Peyer's patch (tissue), 4 donors: ENCODE data around the gene ZNF846. TPM values are rescaled to one million over a fixed set of nuclear protein-coding genes. Genes with fewer than 3 reads are reported as not detected.

Experiments used
- DNase-seq, 3 donors: peaks; one replicate each; pipeline ENCODE4 v3.0.0-alpha.2; 2017 to 2019
- H3K27ac ChIP-seq, 4 donors: fragments of 200-600 bp; sonication (generic); one replicate each; pipeline ENCODE4 v1.5.1; 2016 to 2019
- H3K27me3 ChIP-seq, 2 donors: fragments of 200-600 bp; sonication (generic); one replicate each; pipeline ENCODE4 v1.5.1; 2019
- H3K36me3 ChIP-seq, 3 donors: fragments of 200-600 bp; sonication (generic); one replicate each; pipeline ENCODE4 v1.5.1; 2016 to 2019
- H3K4me1 ChIP-seq, 4 donors: fragments of 200-600 bp; sonication (generic); one replicate each; pipeline ENCODE4 v1.5.1; 2016 to 2019
- H3K4me3 ChIP-seq, 4 donors: fragments of 200-600 bp; sonication (generic); 1 replicate in 3 of 4; 2 replicates in 1 of 4; pipeline ENCODE4 v1.5.1; 2016 to 2019; ENCODE audit warnings: mild to moderate bottlenecking in 1 of 4
- H3K9me3 ChIP-seq, 4 donors: fragments of 200-600 bp; sonication (generic); one replicate each; pipeline ENCODE4 v1.5.1; 2016 to 2019; ENCODE audit warnings: mild to moderate bottlenecking in 1 of 4
- POLR2A ChIP-seq, 2 donors: fragments of 450-650 bp; IDR thresholded peaks; one replicate each; pipeline ENCODE4 v1.5.1; 2017; ENCODE audit warnings: antibody characterized with exemption in 2 of 2, mild to moderate bottlenecking in 2 of 2, moderate library complexity in 2 of 2
- total RNA-seq, 4 donors: library from RNA; depleted of rRNA; stranded (reverse); fragments of >200 nt; gene quantifications; one replicate each; pipeline ENCODE4 v1.1.0, GENCODE V29; 2016
- TF ChIP-seq, protein P1 (sequence below), 6 experiments: fragments of 450-650 bp in 4 of 6; fragments of 200-600 bp in 2 of 6; sonication (generic) in 1 of 6; IDR thresholded peaks; one replicate each; pipeline ENCODE4 v1.5.1; 2017 to 2019; ENCODE audit warnings: antibody characterized with exemption in 6 of 6, mild to moderate bottlenecking in 3 of 6, moderate library complexity in 1 of 6

The ZNF846 gene
- total RNA-seq, 4 donors from 2014 or later, result 6.8 to 20.6 (median 14.8) TPM

DNA sequence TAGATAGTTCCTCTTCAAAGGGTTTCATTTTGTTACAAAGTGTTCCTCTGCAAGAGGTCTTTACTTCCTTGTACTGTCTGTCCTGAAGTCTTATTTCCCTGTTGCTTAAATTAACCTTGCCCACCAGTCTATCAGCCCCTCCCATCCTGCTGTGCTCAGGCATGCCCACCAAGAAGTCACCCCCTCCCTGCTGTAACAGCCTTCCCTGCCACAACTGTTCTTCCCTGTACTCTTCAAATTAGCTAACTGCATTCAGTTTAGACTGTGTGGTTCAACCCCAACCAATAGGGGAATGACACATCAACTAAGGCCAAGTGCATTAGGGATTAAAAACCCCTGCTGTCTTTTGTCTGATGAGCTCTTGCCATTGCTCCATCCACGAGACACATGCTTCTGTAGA is 59.2 kb downstream of the ZNF846 start:
- Histone ChIP-seq H3K36me3 (no peaks in the 10 kb centered on the region), H3K27ac (peak overlapping the region in 1 of 4 donors; percentile 52), H3K4me3 (no peak overlapping the region), H3K4me1 (no peaks in the 10 kb centered on the region), H3K27me3 (no peaks in the 10 kb centered on the region), H3K9me3 (peaks cover 0 to 4% (median 2%) of the 10 kb centered on the region in 4 donors)
- DNase-seq, result no peak
- TF ChIP-seq, protein P1, sequence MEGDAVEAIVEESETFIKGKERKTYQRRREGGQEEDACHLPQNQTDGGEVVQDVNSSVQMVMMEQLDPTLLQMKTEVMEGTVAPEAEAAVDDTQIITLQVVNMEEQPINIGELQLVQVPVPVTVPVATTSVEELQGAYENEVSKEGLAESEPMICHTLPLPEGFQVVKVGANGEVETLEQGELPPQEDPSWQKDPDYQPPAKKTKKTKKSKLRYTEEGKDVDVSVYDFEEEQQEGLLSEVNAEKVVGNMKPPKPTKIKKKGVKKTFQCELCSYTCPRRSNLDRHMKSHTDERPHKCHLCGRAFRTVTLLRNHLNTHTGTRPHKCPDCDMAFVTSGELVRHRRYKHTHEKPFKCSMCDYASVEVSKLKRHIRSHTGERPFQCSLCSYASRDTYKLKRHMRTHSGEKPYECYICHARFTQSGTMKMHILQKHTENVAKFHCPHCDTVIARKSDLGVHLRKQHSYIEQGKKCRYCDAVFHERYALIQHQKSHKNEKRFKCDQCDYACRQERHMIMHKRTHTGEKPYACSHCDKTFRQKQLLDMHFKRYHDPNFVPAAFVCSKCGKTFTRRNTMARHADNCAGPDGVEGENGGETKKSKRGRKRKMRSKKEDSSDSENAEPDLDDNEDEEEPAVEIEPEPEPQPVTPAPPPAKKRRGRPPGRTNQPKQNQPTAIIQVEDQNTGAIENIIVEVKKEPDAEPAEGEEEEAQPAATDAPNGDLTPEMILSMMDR (IDR thresholded peaks at IDR 0.05), result no peak
- TF ChIP-seq POLR2A (IDR thresholded peaks at IDR 0.05), result no peak

DNA sequence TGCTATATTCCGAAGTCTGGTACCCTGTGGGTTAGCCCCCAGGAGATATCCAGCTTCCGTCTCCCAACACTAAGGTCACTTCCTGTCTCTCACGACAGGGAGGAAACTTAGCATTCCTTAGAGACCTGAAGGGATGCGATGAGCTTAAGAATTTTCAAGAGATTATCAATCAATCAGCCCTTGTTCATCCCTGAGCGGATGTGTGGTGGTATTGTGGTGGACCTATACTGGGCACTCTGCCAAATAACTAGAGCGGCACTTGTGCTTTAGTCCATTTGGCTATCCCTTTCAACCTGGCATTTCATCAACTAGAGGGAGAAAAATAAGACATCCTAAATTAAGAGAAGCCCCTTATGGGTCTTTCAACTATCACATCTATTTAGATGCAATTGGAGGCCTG is 62.7 kb downstream of the ZNF846 start:
- no peak overlapping the region for H3K4me3 ChIP-seq
- TF ChIP-seq POLR2A (IDR thresholded peaks at IDR 0.05), result no peak
- TF ChIP-seq, protein P1 (IDR thresholded peaks at IDR 0.05), result no peak

DNA sequence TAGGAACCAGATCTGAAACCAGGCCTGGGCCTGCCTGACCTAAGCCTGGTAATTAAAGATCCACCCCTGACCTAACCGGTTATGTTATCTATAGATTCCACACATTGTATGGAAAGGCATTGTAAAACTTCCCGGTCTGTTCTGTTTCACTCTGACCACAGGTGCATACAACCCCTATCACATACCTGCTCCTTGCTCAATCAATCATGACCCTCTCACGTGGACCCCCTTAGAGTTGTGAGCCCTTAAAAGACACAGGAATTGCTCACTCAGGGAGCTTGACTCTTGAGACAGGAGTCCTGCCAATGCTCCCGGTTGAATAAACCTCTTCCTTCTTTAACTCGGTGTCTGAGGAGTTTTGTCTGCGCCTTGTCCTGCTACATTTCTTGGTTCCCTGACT is 66.4 kb downstream of the ZNF846 start:
- H3K4me1 ChIP-seq, result no peaks in the 10 kb centered on the region
- DNase-seq, result no peak
- no peak overlapping the region for H3K27ac ChIP-seq
- H3K36me3 ChIP-seq, result no peaks in the 10 kb centered on the region
- H3K4me3 ChIP-seq, result no peak overlapping the region
- H3K27me3 ChIP-seq, result no peaks in the 10 kb centered on the region
- H3K9me3 ChIP-seq, result no peaks in the 10 kb centered on the region
- TF ChIP-seq, protein P1 (IDR thresholded peaks at IDR 0.05), result no peak
- no peak for TF ChIP-seq POLR2A (IDR thresholded peaks at IDR 0.05)

More for the DNA sequence above, 62.7 kb downstream of the ZNF846 start:
- Histone ChIP-seq H3K36me3 (no peaks in the 10 kb centered on the region), H3K4me1 (no peaks in the 10 kb centered on the region), H3K27ac (no peak overlapping the region), H3K9me3 (no peaks in the 10 kb centered on the region), H3K27me3 (no peaks in the 10 kb centered on the region)
- no peak for DNase-seq

Other genes starting within 250 kb of the ZNF846 start
- gene ZNF426, start 230.1 kb downstream of the ZNF846 start, total RNA-seq, result 10 to 100 TPM in 1 of 4 donors, 1 to 10 TPM in 3; 3.5 to 14.0 (median 5.7) TPM
- 10 to 100 TPM; 10.7 to 30.5 (median 19.7) TPM for gene ZNF121, start 184.2 kb downstream of the ZNF846 start, total RNA-seq
- 10 to 100 TPM; 20.0 to 52.0 (median 26.3) TPM for gene ZNF561, start 147.5 kb downstream of the ZNF846 start, total RNA-seq
- gene ZNF562, start 93.6 kb downstream of the ZNF846 start, total RNA-seq, result 10 to 100 TPM; 14.9 to 38.8 (median 25.9) TPM
- 10 to 100 TPM; 39.8 to 87.9 (median 70.8) TPM for gene FBXL12, start 50.3 kb upstream of the ZNF846 start, total RNA-seq
- gene UBL5, start 59.2 kb upstream of the ZNF846 start, total RNA-seq, result 100 to 1,000 TPM; 177 to 258 (median 207) TPM
- gene PIN1, start 66.6 kb upstream of the ZNF846 start, total RNA-seq, result 10 to 100 TPM; 35.7 to 89.1 (median 61.1) TPM
- gene OLFM2, start 167.8 kb upstream of the ZNF846 start, total RNA-seq, result 1 to 10 TPM in 3 of 4 donors, not detected in 1; 1.1 to 5.3 (median 2.1) TPM
- 1 to 10 TPM; 1.2 to 9.1 (median 4.1) TPM for gene COL5A3, start 241.8 kb upstream of the ZNF846 start, total RNA-seq
- gene RDH8, start 244.7 kb upstream of the ZNF846 start, total RNA-seq, result not detected